ENCODE results near the gene SETD3.
A peak's percentile ranks its signal among the peaks of the same experiment; 100 is the strongest.

Gene SETD3

GRCh38 chr14:99484106-99484505 is 3.4 kb upstream of the SETD3 start:
- DNase-seq: no peak
- no peaks in the 10 kb centered on the region for H3K36me3 ChIP-seq
- no peaks in the 10 kb centered on the region for H3K27me3 ChIP-seq
- no peaks in the 10 kb centered on the region for H3K9me3 ChIP-seq
- H3K4me1 ChIP-seq: no peaks in the 10 kb centered on the region
- H3K4me3 ChIP-seq (ENCODE audit: low read depth, low read length): no peak overlapping the region
- TF ChIP-seq CTCF (IDR thresholded peaks at IDR 0.05; ENCODE audit: low read depth, low read length): no peak

- no peak for TF ChIP-seq CTCF (IDR thresholded peaks at IDR 0.05; ENCODE audit: low read depth, low read length)
- H3K27me3 ChIP-seq: no peaks in the 10 kb centered on the region
- peak overlapping the region; percentile 98 for H3K4me3 ChIP-seq (ENCODE audit: low read depth, low read length)
- H3K36me3 ChIP-seq: no peaks in the 10 kb centered on the region
- no peaks in the 10 kb centered on the region for H3K4me1 ChIP-seq
- H3K9me3 ChIP-seq: no peaks in the 10 kb centered on the region
- no peak for DNase-seq
Observed at GRCh38 chr14:99481745-99482099, 1.1 kb upstream of the SETD3 start.

- Histone ChIP-seq H3K4me1 (no peaks in the 10 kb centered on the region), H3K36me3 (no peaks in the 10 kb centered on the region), H3K27me3 (no peaks in the 10 kb centered on the region), H3K9me3 (no peaks in the 10 kb centered on the region), H3K4me3 (ENCODE audit: low read depth, low read length) (peak within 1 kb of the TSS; percentile 98)
- DNase-seq: peak; percentile 100
- TF ChIP-seq CTCF (IDR thresholded peaks at IDR 0.05; ENCODE audit: low read depth, low read length): no peak
Observed at GRCh38 chr14:99480917-99481744, 472 bp upstream of the SETD3 start, which contains the start of gene CCNK. TSS of gene CCNK (plus strand) at chr14:99481409. CDS start at chr14:99492678, 11,269 bp downstream.

- Histone ChIP-seq H3K4me3 (ENCODE audit: low read depth, low read length) (peak overlapping the region; percentile 74), H3K36me3 (no peaks in the 10 kb centered on the region), H3K9me3 (no peaks in the 10 kb centered on the region), H3K27me3 (no peaks in the 10 kb centered on the region), H3K4me1 (no peaks in the 10 kb centered on the region)
- no peak; the same call in 1 of the 2 replicates for TF ChIP-seq CTCF (IDR thresholded peaks at IDR 0.05; ENCODE audit: low read depth, low read length)
- DNase-seq: no peak
Observed at GRCh38 chr14:99479160-99479905, 1.3 kb downstream of the SETD3 start.

- TF ChIP-seq CTCF (IDR thresholded peaks at IDR 0.05; ENCODE audit: low read depth, low read length): no peak
- Histone ChIP-seq H3K27me3 (no peaks in the 10 kb centered on the region), H3K36me3 (no peaks in the 10 kb centered on the region), H3K4me3 (ENCODE audit: low read depth, low read length) (no peak overlapping the region), H3K9me3 (no peaks in the 10 kb centered on the region), H3K4me1 (peaks cover 7% of the 10 kb centered on the region)
- DNase-seq: no peak
Observed at GRCh38 chr14:99478128-99478527, 2.5 kb downstream of the SETD3 start.

GRCh38 chr14:99476864-99477263 is 3.8 kb downstream of the SETD3 start:
- H3K27me3 ChIP-seq: no peaks in the 10 kb centered on the region
- H3K9me3 ChIP-seq: no peaks in the 10 kb centered on the region
- H3K4me1 ChIP-seq: peaks cover 9% of the 10 kb centered on the region
- H3K4me3 ChIP-seq (ENCODE audit: low read depth, low read length): no peak overlapping the region
- no peak for TF ChIP-seq CTCF (IDR thresholded peaks at IDR 0.05; ENCODE audit: low read depth, low read length)
- no peak for DNase-seq
- H3K36me3 ChIP-seq: no peaks in the 10 kb centered on the region
